Heart left ventricle (tissue), 16 donors: ENCODE data around the gene ABCA5. TPM values are rescaled to one million over a fixed set of nuclear protein-coding genes. Genes with fewer than 3 reads are reported as not detected.
A peak's percentile ranks its signal among the peaks of the same experiment; 100 is the strongest.

Experiments
- ATAC-seq, 4 donors: fragments of 200-7000 bp; cut with Tn5 transposase; one replicate each; pipeline ENCODE4 v1.9.1; 2020 to 2022; ENCODE audit warnings: moderate library complexity in 4 of 4, mild to moderate bottlenecking in 3 of 4, moderate number of reproducible peaks in 1 of 4
- DNase-seq, 5 donors: peaks; one replicate each; pipeline ENCODE4 v3.0.0-alpha.2; 2020
- H3K27ac ChIP-seq, 12 donors: fragments of 200-600 bp; sonication (generic) in 4 of 12; one replicate each; pipeline versions ENCODE4 v1.5.0 to v1.8.0; 2016 to 2022; ENCODE audit warnings: mild to moderate bottlenecking in 2 of 12
- H3K27me3 ChIP-seq, 9 donors: fragments of 200-600 bp; sonication (generic) in 2 of 9; one replicate each; pipeline versions ENCODE4 v1.5.1 to v1.8.0; 2016 to 2022; ENCODE audit warnings: mild to moderate bottlenecking in 3 of 9
- H3K36me3 ChIP-seq, 9 donors: fragments of 200-600 bp; sonication (generic) in 2 of 9; one replicate each; pipeline versions ENCODE4 v1.5.0 to v1.8.0; 2018 to 2022; ENCODE audit warnings: mild to moderate bottlenecking in 2 of 9
- H3K4me1 ChIP-seq, 12 donors: fragments of 200-600 bp; sonication (generic) in 4 of 12; one replicate each; pipeline versions ENCODE4 v1.5.0 to v1.8.0; 2016 to 2022; ENCODE audit warnings: mild to moderate bottlenecking in 3 of 12
- H3K4me3 ChIP-seq, 12 donors: fragments of 200-600 bp; sonication (generic) in 4 of 12; one replicate each; pipeline versions ENCODE4 v1.5.0 to v1.8.0; 2017 to 2022; ENCODE audit warnings: mild to moderate bottlenecking in 9 of 12, moderate library complexity in 4 of 12
- H3K9me3 ChIP-seq, 12 donors: fragments of 200-600 bp; sonication (generic) in 4 of 12; one replicate each; pipeline versions ENCODE4 v1.5.0 to v1.8.0; 2016 to 2022; ENCODE audit warnings: mild to moderate bottlenecking in 1 of 12
- CTCF ChIP-seq, 12 donors: fragments of 200-600 bp; sonication (generic) in 4 of 12; IDR thresholded peaks; one replicate each; pipeline versions ENCODE4 v1.5.0 to v1.8.0; 2018 to 2022; ENCODE audit warnings: antibody characterized with exemption in 12 of 12, mild to moderate bottlenecking in 5 of 12
- POLR2A ChIP-seq, 2 donors: fragments of 450-650 bp; IDR thresholded peaks; one replicate each; pipeline ENCODE4 v1.6.1; 2017; ENCODE audit warnings: antibody characterized with exemption in 2 of 2, mild to moderate bottlenecking in 2 of 2, moderate library complexity in 2 of 2
- WGBS, 4 donors: extraction: QIAGEN DNeasy Blood & Tissue Kit in 2 of 4; methylation state at CpG; one replicate each; pipeline versions ENCODE4 v1.1.5 to v1.1.7; 2013 to 2018; 5-methylcytosine and 5-hydroxymethylcytosine counted together
- intact Hi-C, 10 donors: fragments of 100-400 bp; cut with DNase I; formaldehyde crosslinking; loops; one replicate each; pipeline versions ENCODE4 v1.11.1 to v1.14.2; 2022
- polyA plus RNA-seq, 2 donors: library from polyadenylated mRNA; stranded (reverse); fragments of 200-250 nt; gene quantifications; one replicate each; pipeline ENCODE4 v1.2.3, GENCODE V29; 2013
- total RNA-seq, 9 donors: library from RNA; depleted of rRNA in 2 of 9; stranded (reverse); fragments of >200 nt in 2 of 9; fragmentation: NEBNext Ultra II Directional in 3 of 9; extraction: Animal tissue kit (Norgen Biotek cat#: 25700) in 3 of 9; gene quantifications; one replicate each; pipeline versions ENCODE4 v1.1.0 to v1.2.4, GENCODE V29; 2016 to 2023
- donor health status: ischemic (EF 13 %, LVEDD 7.1; RV severe dilation, severe dysfunction).
- donor health status: healthy with polysubstance abuse.
- donor health status: DM: no; HTN: yes; CAD: no.
- donor health status: DM: no; HTN: no; CAD: no.
- donor health status: ischemic (EF 25% LVEDD 6.9; RV normal size, moderate dysfunction).
- donor health status: ischemic (EF 25% LVEDD 5.7; RV mildly dilated, moderate dysfunction).
- donor health status: healthy.
- donor health status: DM: yes; HTN: yes; CAD: no.
- donor health status: ischemic (EF 35%, LVEDD 5.7; RV mildly dilated, moderate dysfunction).
- donor health status: nonischemic (EF 11% LVEDD 7.7; RV severe dilation, severe dysfunction).
- donor health status: DM: yes; HTN: yes; CAD: no.
- donor health status: PGD.
- donor health status: ischemic (EF 29% LVEDD 5.4; RV normal size, mild dysfunction).
- donor health status: nonischemic (EF 23%, LVEDD 6.1; RV moderate dilation, normal function).

The ABCA5 gene
- total and polyA plus RNA-seq, 11 donors, result 7.0 to 24.9 (median 17.9) TPM

- H3K4me1 ChIP-seq, result peaks cover 0 to 4% (median 0%) of the 10 kb centered on the region in 12 donors
- H3K36me3 ChIP-seq, result no peaks in the 10 kb centered on the region
- DNase-seq, result no peak
- ATAC-seq, result peak in 1 of 4 donors; percentile 57
- 61 to 66% (median 64%) methylated on average over 6 of the region's 6 CpGs for WGBS, 4 donors
- H3K9me3 ChIP-seq, result no peaks in the 10 kb centered on the region
- H3K27ac ChIP-seq, result no peak overlapping the region
- no peaks in the 10 kb centered on the region for H3K27me3 ChIP-seq
- intact Hi-C loops, result no loop called here
- H3K4me3 ChIP-seq, result no peak overlapping the region
- TF ChIP-seq CTCF (IDR thresholded peaks at IDR 0.05), result no peak
- no peak for TF ChIP-seq POLR2A (IDR thresholded peaks at IDR 0.05)
These were observed 57.6 kb downstream of the ABCA5 start for GRCh38 chr17:69269131-69269998.

GRCh38 chr17:69268543-69269014 is 58.4 kb downstream of the ABCA5 start:
- H3K4me3 ChIP-seq, result no peak overlapping the region
- no peak for TF ChIP-seq POLR2A (IDR thresholded peaks at IDR 0.05)
- no peaks in the 10 kb centered on the region for H3K9me3 ChIP-seq
- intact Hi-C loops, result no loop called here
- ATAC-seq, result no peak
- no peaks in the 10 kb centered on the region for H3K27me3 ChIP-seq
- H3K27ac ChIP-seq, result no peak overlapping the region
- WGBS, 4 donors, result 86 to 90% (median 87%) methylated on average over 5 of the region's 5 CpGs
- no peak for DNase-seq
- peaks cover 0 to 4% (median 0%) of the 10 kb centered on the region in 12 donors for H3K4me1 ChIP-seq
- H3K36me3 ChIP-seq, result peaks cover 0 to 7% (median 0%) of the 10 kb centered on the region in 9 donors

GRCh38 chr17:69267219-69267618 is 59.7 kb downstream of the ABCA5 start:
- no peak for DNase-seq
- Histone ChIP-seq H3K36me3 (peaks cover 0 to 9% (median 0%) of the 10 kb centered on the region in 9 donors), H3K27ac (no peak overlapping the region), H3K9me3 (no peaks in the 10 kb centered on the region), H3K27me3 (no peaks in the 10 kb centered on the region), H3K4me3 (no peak overlapping the region), H3K4me1 (peaks cover 0 to 4% (median 0%) of the 10 kb centered on the region in 12 donors)
- TF ChIP-seq CTCF (IDR thresholded peaks at IDR 0.05) (no peak), POLR2A (IDR thresholded peaks at IDR 0.05) (no peak)
- no peak for ATAC-seq
- WGBS, 4 donors, result 94 to 97% (median 96%) methylated on average over 3 of the region's 3 CpGs
- intact Hi-C loops, result no loop called here

GRCh38 chr17:69265873-69266272 is 61.1 kb downstream of the ABCA5 start:
- TF ChIP-seq CTCF (IDR thresholded peaks at IDR 0.05) (no peak), POLR2A (IDR thresholded peaks at IDR 0.05) (no peak)
- ATAC-seq (no peak), DNase-seq (no peak)
- no peak overlapping the region for H3K27ac ChIP-seq
- WGBS, 4 donors, result 91 to 98% (median 93%) methylated on average over 1 of the region's 1 CpG
- H3K27me3 ChIP-seq, result no peaks in the 10 kb centered on the region
- intact Hi-C loops, result no loop called here
- H3K9me3 ChIP-seq, result no peaks in the 10 kb centered on the region
- H3K36me3 ChIP-seq, result peaks cover 0 to 9% (median 0%) of the 10 kb centered on the region in 9 donors
- H3K4me3 ChIP-seq, result no peak overlapping the region
- H3K4me1 ChIP-seq, result peaks cover 0 to 4% (median 0%) of the 10 kb centered on the region in 12 donors
